H1 (cell line): ENCODE measurements around the gene COG4. TPM values are rescaled to one million over a fixed set of nuclear protein-coding genes. Genes with fewer than 3 reads are reported as not detected.

ENCODE experiments used
- CTCF ChIA-PET: fragments of 300-600 bp; sonication (Branson Sonifier 250); formaldehyde crosslinking; loops from one replicate; lab custom pipeline; 2021; ENCODE audit not compliant: partially characterized antibody; lab: Charles Lee
- POLR2A ChIA-PET: fragments of 300-600 bp; sonication (Branson Sonifier 250); formaldehyde crosslinking; loops from one replicate; lab custom pipeline; 2021; ENCODE audit warnings: inconsistent platforms; ENCODE audit not compliant: partially characterized antibody; lab: Charles Lee
- DNase-seq, 2 experiments: peaks; one replicate each; pipeline versions ENCODE4 v3.0.0 to v3.0.0-alpha.2; 2010 to 2022; ENCODE audit warnings: low spot score in 2 of 2, low read depth in 1 of 2, mixed read lengths in 1 of 2
- FAIRE-seq: peaks from 2 replicates; lab custom pipeline; 2011; peaks lifted over from hg19 to GRCh38; lab: Jason Lieb, UNC
- H2AFZ ChIP-seq: 2 replicates; pipeline ENCODE4 v1.8.1; 2012; ENCODE audit warnings: low read length, inconsistent platforms
- H2AK5ac ChIP-seq: 2 replicates; pipeline ENCODE4 v1.6.1; 2013; ENCODE audit warnings: low read depth, low read length
- H2BK120ac ChIP-seq: replicated peaks from 2 replicates; pipeline ENCODE3; 2013; ENCODE audit warnings: low read depth, low read length, inconsistent platforms
- H2BK12ac ChIP-seq: 2 replicates; pipeline ENCODE4 v1.6.1; 2013; ENCODE audit warnings: low read depth, low read length
- H2BK15ac ChIP-seq: 2 replicates; pipeline ENCODE4 v1.6.1; 2013; ENCODE audit warnings: low read length
- H2BK20ac ChIP-seq: 2 replicates; pipeline ENCODE4 v1.6.1; 2013; ENCODE audit warnings: low read length
- H2BK5ac ChIP-seq: 2 replicates; pipeline ENCODE4 v1.6.1; 2013; ENCODE audit warnings: low read depth, low read length
- H3K14ac ChIP-seq: 2 replicates; pipeline ENCODE4 v1.6.1; 2013; ENCODE audit warnings: inconsistent platforms; ENCODE audit not compliant: insufficient read length
- H3K18ac ChIP-seq: 2 replicates; pipeline ENCODE4 v1.6.1; 2013; ENCODE audit warnings: low read length; ENCODE audit errors: extremely low read depth
- H3K23ac ChIP-seq: 2 replicates; pipeline ENCODE4 v1.6.1; 2013; ENCODE audit warnings: inconsistent platforms; ENCODE audit not compliant: insufficient read length
- H3K23me2 ChIP-seq: 2 replicates; pipeline ENCODE4 v1.6.1; 2013; ENCODE audit warnings: low read depth, low read length
- H3K27ac ChIP-seq: 2 replicates; pipeline ENCODE4 v1.6.1; 2011; ENCODE audit warnings: low read depth, low read length, inconsistent platforms
- H3K27me3 ChIP-seq, 4 experiments: replicated peaks in 1 of 4; 1 replicate in 1 of 4; 2 replicates in 3 of 4; pipeline versions ENCODE4 v1.6.1 to v1.8.1; 2011 to 2013; ENCODE audit warnings: low read length in 3 of 4, mild to moderate bottlenecking in 3 of 4, inconsistent platforms in 2 of 4, mixed read lengths in 2 of 4, moderate library complexity in 1 of 4; ENCODE audit not compliant: control insufficient read depth in 3 of 4, insufficient read depth in 3 of 4; ENCODE audit errors: extremely low read depth in 1 of 4
- H3K36me3 ChIP-seq, 4 experiments: 2 replicates each; pipeline versions ENCODE4 v1.6.1 to v1.8.1; 2011 to 2013; ENCODE audit warnings: mild to moderate bottlenecking in 4 of 4, low read length in 3 of 4, moderate library complexity in 2 of 4, control low read depth in 1 of 4, inconsistent platforms in 1 of 4; ENCODE audit not compliant: insufficient read depth in 4 of 4, control insufficient read depth in 2 of 4
- H3K4ac ChIP-seq: replicated peaks from 2 replicates; pipeline ENCODE3; 2013; ENCODE audit warnings: low read length, low read depth, mixed read lengths, inconsistent platforms; ENCODE audit not compliant: insufficient read length
- H3K4me1 ChIP-seq, 4 experiments: replicated peaks in 1 of 4; 1 replicate in 1 of 4; 2 replicates in 3 of 4; pipeline versions ENCODE4 v1.6.1 to v1.8.1; 2011 to 2013; ENCODE audit warnings: low read length in 3 of 4, inconsistent platforms in 2 of 4, mixed read lengths in 1 of 4; ENCODE audit not compliant: insufficient read depth in 4 of 4, control insufficient read depth in 3 of 4
- H3K4me2 ChIP-seq, 2 experiments: 2 replicates each; pipeline versions ENCODE4 v1.6.1 to v1.8.1; 2011 to 2013; ENCODE audit warnings: low read depth in 2 of 2, low read length in 2 of 2, control low read depth in 1 of 2, inconsistent platforms in 1 of 2, mild to moderate bottlenecking in 1 of 2; ENCODE audit not compliant: insufficient read depth in 1 of 2
- H3K4me3 ChIP-seq, 4 experiments: fragments of 200-600, 300-600 bp in 1 of 4; sonication (generic), shearing (Covaris generic), sonication (Bioruptor Twin) in 1 of 4; 2 replicates each; pipeline versions ENCODE4 v1.5.1 to v1.8.1; 2011 to 2016; ENCODE audit warnings: low read length in 4 of 4, low read depth in 3 of 4, control low read depth in 2 of 4, inconsistent platforms in 2 of 4, mild to moderate bottlenecking in 2 of 4, mixed read lengths in 1 of 4, moderate library complexity in 1 of 4; ENCODE audit not compliant: insufficient read depth in 2 of 4; ENCODE audit errors: extremely low read depth in 1 of 4
- H3K56ac ChIP-seq: replicated peaks from 2 replicates; pipeline ENCODE3; 2013; ENCODE audit warnings: low read depth, mild to moderate bottlenecking, mixed read lengths, low read length, inconsistent platforms; ENCODE audit not compliant: insufficient read length
- H3K79me1 ChIP-seq: 2 replicates; pipeline ENCODE4 v1.6.1; 2013; ENCODE audit warnings: low read depth, low read length, control low read depth
- H3K79me2 ChIP-seq, 2 experiments: 2 replicates each; pipeline versions ENCODE4 v1.6.1 to v1.8.1; 2012 to 2013; ENCODE audit warnings: low read length in 2 of 2, mild to moderate bottlenecking in 2 of 2, inconsistent platforms in 1 of 2; ENCODE audit not compliant: insufficient read depth in 2 of 2, control insufficient read depth in 1 of 2
- H3K9ac ChIP-seq, 4 experiments: replicated peaks in 1 of 4; 1 replicate in 1 of 4; 2 replicates in 3 of 4; pipeline versions ENCODE4 v1.6.1 to v1.8.1; 2011 to 2013; ENCODE audit warnings: low read depth in 3 of 4, low read length in 3 of 4, control low read depth in 2 of 4, mild to moderate bottlenecking in 2 of 4, moderate library complexity in 2 of 4, inconsistent platforms in 1 of 4; ENCODE audit errors: extremely low read depth in 1 of 4
- H3K9me3 ChIP-seq, 2 experiments: 2 replicates each; pipeline versions ENCODE4 v1.6.1 to v1.8.1; 2012 to 2013; ENCODE audit warnings: mild to moderate bottlenecking in 2 of 2, moderate library complexity in 2 of 2, control low read depth in 1 of 2, inconsistent platforms in 1 of 2, low read depth in 1 of 2, low read length in 1 of 2, mixed read lengths in 1 of 2; ENCODE audit not compliant: insufficient read depth in 2 of 2
- H4K20me1 ChIP-seq, 2 experiments: replicated peaks in 1 of 2; 2 replicates each; pipeline versions ENCODE3 to v1.8.1; 2011 to 2013; ENCODE audit warnings: inconsistent platforms in 2 of 2, low read length in 2 of 2, mild to moderate bottlenecking in 1 of 2; ENCODE audit not compliant: insufficient read depth in 2 of 2, control insufficient read depth in 1 of 2
- H4K5ac ChIP-seq: 2 replicates; pipeline ENCODE4 v1.6.1; 2013; ENCODE audit warnings: low read length, low read depth, mixed read lengths, inconsistent platforms; ENCODE audit not compliant: insufficient read length
- H4K8ac ChIP-seq: 2 replicates; pipeline ENCODE4 v1.8.0; 2013; ENCODE audit warnings: mild to moderate bottlenecking, moderate library complexity, low read length, inconsistent platforms; ENCODE audit not compliant: insufficient read depth; ENCODE audit errors: extremely low read depth
- H4K91ac ChIP-seq: replicated peaks from 2 replicates; pipeline ENCODE3; 2013; ENCODE audit warnings: low read length, mixed read lengths, inconsistent platforms; ENCODE audit not compliant: insufficient read length
- CTBP2 ChIP-seq: IDR thresholded peaks from 2 replicates; pipeline ENCODE4 v1.7.0; 2011; ENCODE audit warnings: borderline replicate concordance, mild to moderate bottlenecking, moderate library complexity, mixed read lengths, low read length; ENCODE audit not compliant: insufficient read depth, insufficient read length
- SP1 ChIP-seq: IDR thresholded peaks from 2 replicates; pipeline ENCODE4 v1.6.1; 2011; ENCODE audit warnings: low read depth, low read length
- WGBS, 2 experiments: shearing (Covaris generic) in 1 of 2; methylation state at CpG; one replicate each; pipeline versions ENCODE4 v1.1.6 to v1.1.7; 2013 to 2015; ENCODE audit warnings: low lambda C conversion rate in 2 of 2, mixed read lengths in 2 of 2, inconsistent platforms in 1 of 2, low coverage in 1 of 2, missing lambda C conversion rate in 1 of 2; ENCODE audit not compliant: insufficient replicate concordance in 2 of 2, insufficient coverage in 1 of 2, insufficient read length in 1 of 2; ENCODE audit errors: extremely low coverage in 1 of 2, missing lambda C conversion rate in 1 of 2; 5-methylcytosine and 5-hydroxymethylcytosine counted together
- polyA plus RNA-seq, 7 experiments: library from polyadenylated mRNA; depleted of rRNA in 3 of 7; stranded (reverse) in 5 of 7; unstranded in 2 of 7; fragments of >200 nt in 5 of 7; fragments of 200-250 nt in 2 of 7; gene quantifications; 1 replicate in 5 of 7; 2 replicates in 1 of 7; 4 replicates in 1 of 7; pipeline versions ENCODE4 v1.2.1 to v1.2.3, GENCODE V29; 2011 to 2013; ENCODE audit warnings: missing spikeins in 2 of 7, mixed read lengths in 2 of 7
- total RNA-seq: library from RNA; stranded (reverse); fragmentation: NEBNext Ultra II Directional; extraction: Animal tissue kit (Norgen Biotek cat#: 25700); gene quantifications from 2 replicates; pipeline ENCODE4 v1.2.1, GENCODE V29; 2021

COG4 gene
- total and polyA plus RNA-seq, 2 of the 8 experiments (the other 6 are each of a cell fraction or from before 2014, with no cell fraction given), result 46.1 to 50.2 TPM

DNA sequence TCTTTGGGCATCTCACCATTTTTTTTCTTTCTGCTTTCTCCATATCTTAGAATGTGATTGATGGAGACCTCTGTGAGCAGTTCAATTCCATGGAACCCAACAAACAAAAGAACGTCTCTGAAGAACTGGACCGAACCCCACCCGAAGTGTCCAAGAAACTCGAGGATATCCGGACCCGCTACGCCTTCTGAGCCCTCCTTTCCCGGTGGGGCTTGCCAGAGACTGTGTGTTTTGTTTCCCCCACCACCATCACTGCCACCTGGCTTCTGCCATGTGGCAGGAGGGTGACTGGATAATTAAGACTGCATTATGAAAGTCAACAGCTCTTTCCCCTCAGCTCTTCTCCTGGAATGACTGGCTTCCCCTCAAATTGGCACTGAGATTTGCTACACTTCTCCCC lies 48.3 kb upstream of the COG4 start:
- no peaks in the 10 kb centered on the region for H3K23me2 ChIP-seq
- H3K79me1 ChIP-seq, result peaks cover 7% of the 10 kb centered on the region; the same call in 1 of the 2 replicates
- POLR2A ChIA-PET, result interaction anchor here (0.6 to 27.1 kb wide), 6 partner anchors 10 to 203 kb away, joined by 3 to 525 read pairs (median 6); no protein-coding TSS in a partner anchor
- no peak overlapping the region for H2AK5ac ChIP-seq
- no peak overlapping the region for H3K23ac ChIP-seq
- H2BK12ac ChIP-seq, result no peak overlapping the region
- no peaks in the 10 kb centered on the region; a peak in 1 of 7 replicates for H3K4me1 ChIP-seq
- H3K27me3 ChIP-seq, result no peaks in the 10 kb centered on the region
- H3K18ac ChIP-seq, result no peak overlapping the region
- peaks cover 61 to 81% (median 77%) of the 10 kb centered on the region in 4 experiments for H3K36me3 ChIP-seq
- H3K14ac ChIP-seq, result no peak overlapping the region
- H3K4me2 ChIP-seq, result no peak overlapping the region
- no peak overlapping the region for H2AFZ ChIP-seq
- no peak for DNase-seq
- no peak for FAIRE-seq
- H3K9me3 ChIP-seq, result no peaks in the 10 kb centered on the region
- no peak overlapping the region for H2BK120ac ChIP-seq
- H3K9ac ChIP-seq, result no peak overlapping the region
- no peak overlapping the region for H3K4ac ChIP-seq
- no peak overlapping the region for H2BK20ac ChIP-seq
- H4K8ac ChIP-seq, result no peak overlapping the region
- no peak overlapping the region for H3K56ac ChIP-seq
- no peaks in the 10 kb centered on the region for H3K79me2 ChIP-seq
- CTCF ChIA-PET, result interaction anchor here (0.6 to 1.8 kb wide), 4 partner anchors 81 to 304 kb away, joined by 3 to 6 read pairs (median 3); no protein-coding TSS in a partner anchor
- no peak overlapping the region for H4K91ac ChIP-seq
- peaks cover 11 to 15% of the 10 kb centered on the region in 2 experiments for H4K20me1 ChIP-seq
- no peak overlapping the region for H3K4me3 ChIP-seq
- TF ChIP-seq SP1, result peak; percentile 24; the same call in 1 of the 2 replicates
- no peak for TF ChIP-seq CTBP2
- no peak overlapping the region for H2BK15ac ChIP-seq
- H3K27ac ChIP-seq, result no peak overlapping the region
- 97% methylated on average over 8 of the region's 8 CpGs; no CpG with 5 or more reads in 1 of the 2 experiments for WGBS, 2 experiments
- no peak overlapping the region for H4K5ac ChIP-seq
- no peak overlapping the region for H2BK5ac ChIP-seq
